Skeletal muscle tissue (tissue), 4 donors: ENCODE measurements around the gene HIVEP2. TPM values are rescaled to one million over a fixed set of nuclear protein-coding genes. Genes with fewer than 3 reads are reported as not detected.

Source experiments
- H3K27ac ChIP-seq: one replicate; pipeline ENCODE4 v1.7.0; 2013; ENCODE audit warnings: mild to moderate bottlenecking, low read depth, low read length, inconsistent platforms
- H3K27me3 ChIP-seq, 3 donors: one replicate each; pipeline ENCODE4 v1.7.0; 2013; ENCODE audit warnings: low read length in 3 of 3; ENCODE audit not compliant: control insufficient read depth in 3 of 3, insufficient read depth in 3 of 3
- H3K36me3 ChIP-seq, 3 donors: one replicate each; pipeline ENCODE4 v1.7.0; 2013; ENCODE audit warnings: low read length in 3 of 3; ENCODE audit not compliant: control insufficient read depth in 3 of 3, insufficient read depth in 3 of 3
- H3K4me1 ChIP-seq, 3 donors: one replicate each; pipeline ENCODE4 v1.7.0; 2013; ENCODE audit warnings: low read length in 3 of 3, mild to moderate bottlenecking in 3 of 3; ENCODE audit not compliant: control insufficient read depth in 3 of 3, insufficient read depth in 3 of 3
- H3K4me3 ChIP-seq, 3 donors: one replicate each; pipeline ENCODE4 v1.7.0; 2013; ENCODE audit warnings: low read length in 3 of 3
- H3K9ac ChIP-seq, 3 donors: one replicate each; pipeline ENCODE4 v1.7.0; 2013; ENCODE audit warnings: low read length in 3 of 3, mild to moderate bottlenecking in 3 of 3, moderate library complexity in 2 of 3, low read depth in 1 of 3
- H3K9me3 ChIP-seq, 3 donors: one replicate each; pipeline ENCODE4 v1.7.0; 2013; ENCODE audit warnings: low read length in 3 of 3; ENCODE audit not compliant: control insufficient read depth in 3 of 3
- total RNA-seq: library from RNA; depleted of rRNA; stranded (reverse); fragments of >200 nt; gene quantifications from one replicate; pipeline ENCODE4 v1.2.3, GENCODE V29; 2014
- donor health status: Osteomylitis.

Gene HIVEP2
- total RNA-seq, 1 donor from 2014 or later = 17.7 TPM

DNA sequence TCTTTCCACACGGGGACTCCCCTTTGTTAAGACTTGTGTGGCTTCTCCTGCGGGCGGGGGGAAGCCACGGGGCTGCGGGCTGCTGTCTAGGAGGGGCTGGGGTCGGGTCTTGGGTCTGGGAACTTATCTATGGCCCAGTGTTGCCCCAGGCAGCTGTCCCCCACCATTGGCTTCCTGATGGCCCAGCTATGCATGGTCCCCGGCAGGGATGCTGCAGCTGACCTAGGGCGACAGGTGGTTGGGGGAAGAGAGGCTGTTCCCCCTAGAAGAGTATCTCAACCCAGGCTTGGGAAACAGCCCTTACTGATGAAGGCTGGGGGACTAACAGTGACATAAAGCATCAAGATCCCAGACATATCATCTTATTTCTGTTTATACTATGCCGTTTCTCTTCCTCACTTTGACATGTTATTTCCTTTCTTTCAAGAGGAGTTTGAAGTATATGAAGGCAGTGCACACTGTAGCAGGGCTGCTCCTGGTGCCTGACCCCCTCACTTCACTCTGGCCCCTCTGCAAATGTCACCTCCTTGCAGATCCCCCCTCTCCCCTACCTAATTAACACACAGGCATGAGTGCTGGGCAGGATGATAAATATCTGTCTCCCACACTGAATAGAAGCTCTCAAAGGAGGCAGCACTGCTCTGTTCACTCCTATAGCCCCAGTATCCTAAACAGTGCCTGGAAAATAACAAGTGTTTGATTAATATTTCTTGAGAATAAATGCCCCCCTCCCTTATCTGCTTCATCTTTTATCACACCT is 87.0 kb downstream of the HIVEP2 start:
- H3K27ac ChIP-seq = peak overlapping the region; percentile 36
- peaks cover 25 to 42% (median 34%) of the 10 kb centered on the region in 3 donors for H3K4me1 ChIP-seq

DNA sequence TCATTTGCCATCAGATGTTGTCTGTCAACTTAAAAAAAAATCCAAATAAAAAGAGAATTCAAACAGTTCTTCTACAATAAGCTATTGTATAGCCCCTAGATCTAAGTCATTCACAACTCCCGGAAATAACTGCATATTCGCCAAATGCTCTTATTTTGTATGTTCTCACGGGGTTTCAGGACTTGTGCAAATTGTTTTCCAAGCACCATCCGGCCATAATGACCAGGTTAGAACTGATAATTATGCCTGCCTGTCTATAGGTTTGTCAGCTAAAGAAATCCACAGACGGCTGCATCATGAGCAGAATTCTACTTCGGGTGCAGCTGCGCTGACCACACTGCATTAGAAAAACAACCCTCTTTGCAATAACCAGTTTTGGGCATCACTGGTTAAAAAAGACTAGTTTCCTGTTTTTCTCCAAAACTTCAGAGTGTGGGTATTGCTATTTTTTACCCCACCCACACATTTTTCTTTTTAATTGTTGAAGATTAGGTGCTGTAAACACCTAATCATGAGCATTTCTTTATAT is 87.7 kb downstream of the HIVEP2 start:
- Histone ChIP-seq H3K9ac (no peak overlapping the region), H3K27ac (peak overlapping the region; percentile 54), H3K4me3 (no peak overlapping the region), H3K27me3 (no peaks in the 10 kb centered on the region), H3K36me3 (no peaks in the 10 kb centered on the region), H3K4me1 (peaks cover 27 to 42% (median 38%) of the 10 kb centered on the region in 3 donors), H3K9me3 (no peaks in the 10 kb centered on the region)

More for the DNA sequence above, 87.0 kb downstream of the HIVEP2 start:
- no peaks in the 10 kb centered on the region for H3K27me3 ChIP-seq
- H3K4me3 ChIP-seq = no peak overlapping the region
- H3K9ac ChIP-seq = no peak overlapping the region
- no peaks in the 10 kb centered on the region for H3K36me3 ChIP-seq
- H3K9me3 ChIP-seq = no peaks in the 10 kb centered on the region

DNA sequence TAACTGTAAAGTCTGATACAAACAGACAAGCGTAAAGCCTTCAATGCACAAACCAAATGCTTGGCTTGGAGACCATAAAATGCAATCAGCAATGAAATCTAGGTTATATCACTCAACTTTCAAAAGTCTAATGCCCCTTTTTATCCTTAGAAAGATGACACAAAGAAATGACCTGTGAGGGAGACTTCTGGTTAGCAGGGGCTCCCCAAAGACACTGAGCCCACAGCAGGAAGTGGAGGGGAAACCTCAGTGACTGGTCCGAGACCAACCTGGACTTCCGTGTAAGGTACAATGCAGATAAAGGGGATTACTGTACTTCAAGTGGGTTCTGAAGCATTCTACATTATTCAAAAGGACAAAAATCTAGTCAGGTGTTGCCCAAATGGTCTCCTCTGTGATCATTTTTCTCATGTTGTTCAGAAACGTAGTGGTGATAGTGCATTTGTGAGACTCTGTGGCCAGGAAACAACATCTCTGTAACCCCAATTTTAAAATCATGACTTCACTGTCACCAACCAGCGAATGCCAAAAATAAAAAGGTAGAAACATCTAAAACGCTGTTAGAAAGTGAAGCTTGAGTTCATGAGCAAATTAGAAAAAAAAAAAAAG is 88.2 kb downstream of the HIVEP2 start:
- Histone ChIP-seq H3K27ac (peak overlapping the region; percentile 54), H3K36me3 (no peaks in the 10 kb centered on the region), H3K4me1 (peaks cover 23 to 44% (median 43%) of the 10 kb centered on the region in 3 donors), H3K27me3 (no peaks in the 10 kb centered on the region), H3K4me3 (no peak overlapping the region), H3K9me3 (no peaks in the 10 kb centered on the region), H3K9ac (peak overlapping the region in 1 of 3 donors; percentile 7)

- Histone ChIP-seq H3K27ac (peak overlapping the region; percentile 54), H3K4me1 (peaks cover 25 to 47% (median 43%) of the 10 kb centered on the region in 3 donors), H3K27me3 (no peaks in the 10 kb centered on the region), H3K9me3 (no peaks in the 10 kb centered on the region), H3K36me3 (no peaks in the 10 kb centered on the region), H3K9ac (no peak overlapping the region), H3K4me3 (no peak overlapping the region)
These were observed 88.9 kb downstream of the HIVEP2 start for GRCh38 chr6:142855893-142856623.

DNA sequence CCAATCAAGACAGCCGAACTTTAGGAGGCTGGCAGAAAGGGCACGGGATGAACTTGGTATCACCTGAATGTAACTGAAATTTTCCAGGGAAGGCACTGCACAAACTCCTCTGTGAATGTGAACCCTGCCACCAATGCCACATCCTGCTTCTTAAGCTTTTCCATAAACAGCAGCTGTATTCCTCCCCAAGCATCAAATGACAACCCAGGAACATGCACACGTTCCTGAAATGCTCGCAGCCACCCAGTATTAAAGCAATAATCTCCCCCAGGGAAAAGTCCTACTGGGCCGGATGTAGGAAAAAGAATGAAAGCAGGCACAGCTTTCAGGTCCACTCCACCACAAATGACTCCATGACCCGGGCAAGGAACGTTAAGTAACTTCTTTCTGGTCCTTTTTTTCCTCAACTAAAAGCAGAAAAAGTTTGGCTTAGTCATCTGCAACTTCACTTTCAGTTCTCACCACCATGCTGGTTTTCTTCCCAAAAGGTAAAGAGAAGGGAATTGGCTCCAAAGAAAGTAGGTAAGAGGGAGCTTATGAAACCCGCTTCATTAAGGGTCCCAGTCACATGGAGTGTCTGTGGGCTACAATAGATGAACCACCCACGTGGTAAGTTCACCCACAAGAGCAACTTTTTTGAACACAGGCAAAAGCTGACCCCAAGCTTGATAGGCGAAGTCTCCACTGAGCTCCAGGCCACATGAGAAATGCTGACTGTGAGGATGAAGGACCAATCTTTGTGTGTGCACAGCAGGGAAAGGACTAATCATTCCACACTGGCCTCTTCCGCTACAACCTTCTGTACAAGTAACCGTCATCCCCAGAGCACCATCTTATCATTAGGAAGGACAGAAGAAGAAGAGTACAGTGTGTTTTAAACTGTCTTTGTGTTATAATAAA is 90.1 kb downstream of the HIVEP2 start:
- Histone ChIP-seq H3K4me3 (no peak overlapping the region), H3K9me3 (no peaks in the 10 kb centered on the region), H3K27ac (no peak overlapping the region), H3K27me3 (no peaks in the 10 kb centered on the region), H3K36me3 (no peaks in the 10 kb centered on the region), H3K9ac (no peak overlapping the region), H3K4me1 (peaks cover 32 to 59% (median 49%) of the 10 kb centered on the region in 3 donors)

DNA sequence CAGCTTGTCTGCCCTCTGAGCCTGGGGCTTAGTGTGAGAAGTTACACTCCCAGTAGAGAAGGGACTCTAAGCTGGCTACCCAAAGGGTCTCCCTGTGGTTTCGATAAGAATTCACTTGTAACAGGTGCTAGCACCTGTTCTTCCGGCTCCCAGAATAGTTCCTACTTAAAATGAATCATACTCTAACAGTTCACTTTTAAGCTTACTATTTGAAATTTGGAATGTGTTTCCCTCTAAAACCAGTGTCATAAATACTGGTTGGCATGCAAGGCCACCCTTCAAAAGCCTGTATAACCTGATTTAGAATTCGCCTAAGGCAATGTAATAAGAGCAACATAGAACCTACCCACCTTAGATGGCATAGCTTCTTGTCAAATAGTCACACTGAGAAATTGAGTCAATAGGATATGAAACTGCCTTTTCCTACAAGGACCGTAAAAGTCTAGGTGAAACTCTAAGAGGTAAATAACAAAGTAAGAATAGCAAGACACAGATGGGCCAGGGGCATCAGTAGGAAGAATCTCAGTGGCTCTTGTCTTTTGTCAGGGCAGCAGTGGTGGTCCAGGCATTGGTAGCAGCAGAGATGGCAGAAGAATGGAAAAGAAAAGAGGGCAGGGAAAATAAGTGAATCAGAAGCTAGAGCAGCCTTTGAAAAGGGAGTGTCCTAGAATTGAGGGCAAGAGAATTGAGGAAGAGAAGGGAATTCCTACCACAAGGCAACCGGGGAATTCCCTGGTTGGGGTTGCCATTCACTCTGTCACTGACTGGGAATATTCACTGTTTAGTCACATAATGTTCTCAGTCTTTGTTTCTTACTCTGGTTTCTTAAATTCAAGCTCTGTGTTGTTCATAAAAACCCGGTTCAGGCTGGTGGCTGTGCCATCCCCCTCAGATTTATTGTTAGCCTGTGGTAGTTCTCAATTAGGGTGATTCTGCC is 91.5 kb downstream of the HIVEP2 start:
- no peaks in the 10 kb centered on the region for H3K36me3 ChIP-seq
- H3K9me3 ChIP-seq = no peaks in the 10 kb centered on the region
- H3K27me3 ChIP-seq = no peaks in the 10 kb centered on the region
- H3K27ac ChIP-seq = peak overlapping the region; percentile 16
- no peak overlapping the region for H3K4me3 ChIP-seq
- H3K4me1 ChIP-seq = peaks cover 34 to 64% (median 55%) of the 10 kb centered on the region in 3 donors
- peak overlapping the region in 1 of 3 donors; percentile 17 for H3K9ac ChIP-seq

- Histone ChIP-seq H3K9ac (no peak overlapping the region), H3K36me3 (no peaks in the 10 kb centered on the region), H3K27me3 (no peaks in the 10 kb centered on the region), H3K4me3 (no peak overlapping the region), H3K4me1 (peaks cover 44 to 77% (median 60%) of the 10 kb centered on the region in 3 donors), H3K27ac (peak overlapping the region; percentile 21), H3K9me3 (no peaks in the 10 kb centered on the region)
These were observed 93.4 kb downstream of the HIVEP2 start for GRCh38 chr6:142851601-142852000.

DNA sequence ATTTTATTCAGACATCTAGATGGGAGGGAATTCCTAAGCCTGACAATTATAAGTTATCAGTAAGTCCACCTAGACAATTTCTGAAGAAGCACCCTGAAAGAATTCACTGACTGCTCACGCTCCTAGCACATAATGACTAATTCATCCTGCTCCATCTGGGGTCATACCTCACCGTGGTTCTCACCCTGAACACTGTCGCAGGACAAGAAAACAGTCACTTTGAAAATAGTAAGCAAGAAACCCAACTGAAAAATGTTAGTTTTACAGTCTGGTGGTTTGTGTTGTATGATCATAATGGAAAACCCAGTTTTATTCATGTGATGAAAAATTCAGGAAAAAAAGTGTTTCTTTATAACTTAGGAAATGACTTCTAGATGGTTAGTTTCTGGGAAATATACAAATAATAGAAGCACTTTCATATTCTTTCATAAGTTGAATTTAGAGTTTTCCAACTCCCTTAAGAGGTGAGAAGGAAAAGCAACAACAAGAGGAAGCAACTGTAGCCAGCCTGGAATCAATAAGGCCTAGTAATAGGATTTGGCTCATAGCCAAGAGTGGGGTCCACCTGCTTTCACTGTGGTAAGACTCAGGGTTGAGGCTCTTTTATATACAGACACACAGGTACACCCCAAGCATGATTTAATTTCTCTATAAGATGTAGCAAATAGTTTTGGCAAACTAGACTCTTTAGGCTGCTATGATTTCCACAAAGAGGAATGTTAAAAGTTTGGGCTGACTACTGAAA is 94.1 kb downstream of the HIVEP2 start:
- no peaks in the 10 kb centered on the region for H3K27me3 ChIP-seq
- H3K9ac ChIP-seq = peak overlapping the region in 1 of 3 donors; percentile 1
- no peak overlapping the region for H3K4me3 ChIP-seq
- peak overlapping the region; percentile 21 for H3K27ac ChIP-seq
- H3K36me3 ChIP-seq = no peaks in the 10 kb centered on the region
- peaks cover 49 to 79% (median 63%) of the 10 kb centered on the region in 3 donors for H3K4me1 ChIP-seq
- H3K9me3 ChIP-seq = no peaks in the 10 kb centered on the region
